ENCODE data around the gene KCNJ3. TPM values are rescaled to one million over a fixed set of nuclear protein-coding genes. Genes with fewer than 3 reads are reported as not detected.

Gene KCNJ3
- total and polyA plus RNA-seq, 2 donors (not counting 1 experiment from before 2014, with no cell fraction given) = 0.01 TPM; not detected in 1

DNA sequence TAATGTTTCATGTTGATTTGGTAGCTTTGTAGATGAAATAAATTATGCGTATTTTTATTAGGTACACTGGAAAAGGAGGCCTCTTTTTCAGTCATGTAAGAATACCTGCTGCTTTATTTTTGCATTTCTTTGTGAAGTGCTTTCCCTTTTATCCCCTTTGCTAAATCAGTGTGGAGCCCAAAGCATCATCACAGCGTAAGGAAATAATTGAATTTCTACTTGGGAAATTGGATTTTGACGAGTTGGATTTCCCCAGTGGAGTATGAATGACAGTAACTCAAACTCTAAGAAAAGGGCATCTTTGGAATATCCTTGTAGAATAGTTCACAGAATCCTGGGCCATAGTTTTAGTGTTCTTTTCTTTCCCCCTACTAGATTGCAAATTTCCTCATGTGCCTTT is 97.2 kb downstream of the KCNJ3 start:
- no peaks in the 10 kb centered on the region for H3K27me3 ChIP-seq (replicated peaks in 1 of 4; ENCODE audit: control extremely low read depth in 1 of 4, control insufficient read depth in 3 of 4, insufficient read depth in 4 of 4, low read length in 3 of 4)
- peaks cover 2% of the 10 kb centered on the region for H3K9me3 Mint-ChIP-seq (ENCODE audit: insufficient read depth)
- H4K20me1 ChIP-seq (ENCODE audit: control insufficient read depth, insufficient read depth, low read length, poor library complexity, severe bottlenecking) = no peaks in the 10 kb centered on the region
- no peak overlapping the region for H3K4me3 Mint-ChIP-seq
- no peaks in the 10 kb centered on the region for H3K36me3 ChIP-seq (replicated peaks in 1 of 2; ENCODE audit: control extremely low read depth in 1 of 2, control insufficient read depth in 1 of 2, extremely low read depth in 1 of 2, insufficient read depth in 2 of 2, low read length in 1 of 2)
- DNase-seq (no peak), ATAC-seq (ENCODE audit: low read depth) (no peak)
- no CpG with 5 or more reads among the region's 3 CpGs for WGBS (ENCODE audit: insufficient coverage)
- no peaks in the 10 kb centered on the region for H3K27me3 Mint-ChIP-seq
- no peaks in the 10 kb centered on the region for H3K4me1 Mint-ChIP-seq
- H3K9ac ChIP-seq (ENCODE audit: low read length) = no peak overlapping the region
- H3K9me3 ChIP-seq (ENCODE audit: control extremely low read depth in 1 of 3, control insufficient read depth in 2 of 3, insufficient read depth in 1 of 3, low read length in 2 of 3) = no peaks in the 10 kb centered on the region
- H3K4me1 ChIP-seq (ENCODE audit: control insufficient read depth in 2 of 2, insufficient read depth in 2 of 2, low read length in 2 of 2) = no peaks in the 10 kb centered on the region
- no peak overlapping the region for H3K27ac Mint-ChIP-seq
- TF ChIP-seq, protein P1, sequence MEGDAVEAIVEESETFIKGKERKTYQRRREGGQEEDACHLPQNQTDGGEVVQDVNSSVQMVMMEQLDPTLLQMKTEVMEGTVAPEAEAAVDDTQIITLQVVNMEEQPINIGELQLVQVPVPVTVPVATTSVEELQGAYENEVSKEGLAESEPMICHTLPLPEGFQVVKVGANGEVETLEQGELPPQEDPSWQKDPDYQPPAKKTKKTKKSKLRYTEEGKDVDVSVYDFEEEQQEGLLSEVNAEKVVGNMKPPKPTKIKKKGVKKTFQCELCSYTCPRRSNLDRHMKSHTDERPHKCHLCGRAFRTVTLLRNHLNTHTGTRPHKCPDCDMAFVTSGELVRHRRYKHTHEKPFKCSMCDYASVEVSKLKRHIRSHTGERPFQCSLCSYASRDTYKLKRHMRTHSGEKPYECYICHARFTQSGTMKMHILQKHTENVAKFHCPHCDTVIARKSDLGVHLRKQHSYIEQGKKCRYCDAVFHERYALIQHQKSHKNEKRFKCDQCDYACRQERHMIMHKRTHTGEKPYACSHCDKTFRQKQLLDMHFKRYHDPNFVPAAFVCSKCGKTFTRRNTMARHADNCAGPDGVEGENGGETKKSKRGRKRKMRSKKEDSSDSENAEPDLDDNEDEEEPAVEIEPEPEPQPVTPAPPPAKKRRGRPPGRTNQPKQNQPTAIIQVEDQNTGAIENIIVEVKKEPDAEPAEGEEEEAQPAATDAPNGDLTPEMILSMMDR (IDR thresholded peaks at IDR 0.05) = no peak
- H3K27ac ChIP-seq (ENCODE audit: low read length in 2 of 2) = no peak overlapping the region
- no peak overlapping the region for H3K4me3 ChIP-seq (ENCODE audit: control extremely low read depth in 1 of 5, extremely low read depth in 1 of 5, insufficient read depth in 1 of 5, low read depth in 2 of 5, low read length in 4 of 5)
- CTCF ChIA-PET = no interaction called here
- H2AFZ ChIP-seq (ENCODE audit: insufficient read depth, low read depth, low read length, poor library complexity, severe bottlenecking) = no peak overlapping the region
- no peaks in the 10 kb centered on the region for H3K79me2 ChIP-seq (ENCODE audit: control insufficient read depth, insufficient read depth, low read length)
- H3K4me2 ChIP-seq (replicated peaks; ENCODE audit: low read depth, low read length, poor library complexity, severe bottlenecking) = no peak overlapping the region
- intact Hi-C loops (cut with micrococcal nuclease) = no loop called here
- POLR2A ChIA-PET = no interaction called here

DNA sequence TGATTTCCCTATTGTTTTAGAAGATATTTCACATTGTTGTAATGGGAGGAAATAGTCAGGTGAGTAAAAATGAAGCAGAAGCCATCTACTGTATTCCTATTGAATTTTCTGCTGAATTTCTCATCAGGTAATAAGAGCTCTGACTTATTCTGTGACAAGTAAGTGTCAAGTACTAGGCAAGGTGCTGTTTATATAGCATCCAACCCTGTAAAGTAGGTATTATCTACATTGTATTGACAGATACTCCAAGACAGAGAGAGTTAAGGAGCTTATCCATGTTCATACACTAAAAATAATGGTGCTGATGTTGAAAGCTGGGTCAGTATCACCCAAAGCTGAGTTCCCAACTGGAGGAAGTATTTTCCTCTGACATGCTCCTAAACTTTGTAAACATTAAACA is 106.0 kb downstream of the KCNJ3 start:
- no peak overlapping the region for H3K27ac Mint-ChIP-seq
- H3K9me3 ChIP-seq (ENCODE audit: control extremely low read depth in 1 of 3, control insufficient read depth in 2 of 3, insufficient read depth in 1 of 3, low read length in 2 of 3) = no peaks in the 10 kb centered on the region
- ATAC-seq (ENCODE audit: low read depth) (no peak), DNase-seq (no peak)
- no peaks in the 10 kb centered on the region for H3K27me3 Mint-ChIP-seq
- CTCF ChIA-PET = no interaction called here
- H3K4me1 ChIP-seq (ENCODE audit: control insufficient read depth in 2 of 2, insufficient read depth in 2 of 2, low read length in 2 of 2) = no peaks in the 10 kb centered on the region
- H3K9me3 Mint-ChIP-seq (ENCODE audit: insufficient read depth) = no peaks in the 10 kb centered on the region
- H3K4me1 Mint-ChIP-seq = no peaks in the 10 kb centered on the region
- H3K27me3 ChIP-seq (replicated peaks in 1 of 4; ENCODE audit: control extremely low read depth in 1 of 4, control insufficient read depth in 3 of 4, insufficient read depth in 4 of 4, low read length in 3 of 4) = no peaks in the 10 kb centered on the region
- H3K4me2 ChIP-seq (replicated peaks; ENCODE audit: low read depth, low read length, poor library complexity, severe bottlenecking) = no peak overlapping the region
- H3K9ac ChIP-seq (ENCODE audit: low read length) = no peak overlapping the region
- no peaks in the 10 kb centered on the region for H4K20me1 ChIP-seq (ENCODE audit: control insufficient read depth, insufficient read depth, low read length, poor library complexity, severe bottlenecking)
- H2AFZ ChIP-seq (ENCODE audit: insufficient read depth, low read depth, low read length, poor library complexity, severe bottlenecking) = no peak overlapping the region
- POLR2A ChIA-PET = no interaction called here
- no peak overlapping the region for H3K27ac ChIP-seq (ENCODE audit: low read length in 2 of 2)
- intact Hi-C loops (cut with micrococcal nuclease) = no loop called here
- no peaks in the 10 kb centered on the region for H3K36me3 ChIP-seq (replicated peaks in 1 of 2; ENCODE audit: control extremely low read depth in 1 of 2, control insufficient read depth in 1 of 2, extremely low read depth in 1 of 2, insufficient read depth in 2 of 2, low read length in 1 of 2)
- TF ChIP-seq, protein P1 (IDR thresholded peaks at IDR 0.05) = no peak
- TF ChIP-seq EZH2 (IDR thresholded peaks at IDR 0.05; ENCODE audit: borderline replicate concordance, insufficient read depth, low read depth, low read length, poor library complexity, severe bottlenecking) = no peak
- no peaks in the 10 kb centered on the region for H3K79me2 ChIP-seq (ENCODE audit: control insufficient read depth, insufficient read depth, low read length)
- no peak overlapping the region for H3K4me3 Mint-ChIP-seq
- H3K4me3 ChIP-seq (ENCODE audit: control extremely low read depth in 1 of 5, extremely low read depth in 1 of 5, insufficient read depth in 1 of 5, low read depth in 2 of 5, low read length in 4 of 5) = no peak overlapping the region

Measured in B cell (primary cell).